ENCODE measurements around the gene MICALL2.

MICALL2 gene

DNA sequence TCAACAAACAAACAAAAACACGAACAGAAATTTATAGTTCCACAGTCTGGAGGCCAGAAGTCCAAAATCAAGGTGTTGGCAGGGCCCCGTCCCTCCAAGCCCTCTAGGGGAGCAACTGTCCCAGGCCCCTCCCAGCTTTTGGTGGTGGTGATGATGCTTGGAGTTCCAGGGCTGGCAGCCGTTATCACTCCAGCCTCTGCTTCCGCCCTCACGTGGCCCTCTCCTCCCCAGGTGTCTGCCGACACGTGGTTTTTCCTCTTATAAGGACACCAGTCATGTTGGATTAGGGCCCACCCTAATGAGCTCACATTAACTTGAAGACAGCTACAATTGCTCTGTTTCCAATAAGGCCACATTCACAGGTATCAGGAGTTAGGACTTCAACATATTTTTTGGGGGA, 49.7 kb downstream of the MICALL2 start:
- TF ChIP-seq, protein P1, sequence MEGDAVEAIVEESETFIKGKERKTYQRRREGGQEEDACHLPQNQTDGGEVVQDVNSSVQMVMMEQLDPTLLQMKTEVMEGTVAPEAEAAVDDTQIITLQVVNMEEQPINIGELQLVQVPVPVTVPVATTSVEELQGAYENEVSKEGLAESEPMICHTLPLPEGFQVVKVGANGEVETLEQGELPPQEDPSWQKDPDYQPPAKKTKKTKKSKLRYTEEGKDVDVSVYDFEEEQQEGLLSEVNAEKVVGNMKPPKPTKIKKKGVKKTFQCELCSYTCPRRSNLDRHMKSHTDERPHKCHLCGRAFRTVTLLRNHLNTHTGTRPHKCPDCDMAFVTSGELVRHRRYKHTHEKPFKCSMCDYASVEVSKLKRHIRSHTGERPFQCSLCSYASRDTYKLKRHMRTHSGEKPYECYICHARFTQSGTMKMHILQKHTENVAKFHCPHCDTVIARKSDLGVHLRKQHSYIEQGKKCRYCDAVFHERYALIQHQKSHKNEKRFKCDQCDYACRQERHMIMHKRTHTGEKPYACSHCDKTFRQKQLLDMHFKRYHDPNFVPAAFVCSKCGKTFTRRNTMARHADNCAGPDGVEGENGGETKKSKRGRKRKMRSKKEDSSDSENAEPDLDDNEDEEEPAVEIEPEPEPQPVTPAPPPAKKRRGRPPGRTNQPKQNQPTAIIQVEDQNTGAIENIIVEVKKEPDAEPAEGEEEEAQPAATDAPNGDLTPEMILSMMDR (IDR thresholded peaks at IDR 0.05; ENCODE audit: low read depth, low read length) = no peak
- H3K4me3 ChIP-seq (replicated peaks in 1 of 2; ENCODE audit: low read depth in 2 of 2, low read length in 2 of 2) = no peak overlapping the region
- no peak for DNase-seq (ENCODE audit: low read depth in 2 of 2)

DNA sequence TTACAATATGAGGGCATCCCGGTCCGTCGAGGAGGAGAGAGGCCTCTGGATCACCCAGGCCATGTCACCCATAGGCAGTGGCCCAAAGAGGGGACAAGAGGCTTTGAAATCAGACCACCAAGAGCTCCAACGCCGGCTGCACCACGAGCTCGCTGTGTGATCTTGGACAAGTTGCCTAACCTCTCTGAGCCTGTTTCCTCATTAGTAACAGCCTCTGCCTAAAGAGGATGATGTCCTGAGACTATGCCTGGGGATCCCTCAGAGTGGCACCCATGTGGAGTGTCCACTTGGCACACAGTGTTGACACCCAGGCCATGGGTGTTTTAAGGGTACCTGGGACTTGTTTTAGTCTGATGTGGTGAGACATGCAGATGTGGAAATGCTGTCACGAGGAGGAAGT, 50.8 kb downstream of the MICALL2 start:
- TF ChIP-seq, protein P1 (IDR thresholded peaks at IDR 0.05; ENCODE audit: low read depth, low read length) = no peak
- no peak for DNase-seq (ENCODE audit: low read depth in 2 of 2)
- H3K4me3 ChIP-seq (replicated peaks in 1 of 2; ENCODE audit: low read depth in 2 of 2, low read length in 2 of 2) = no peak overlapping the region

DNA sequence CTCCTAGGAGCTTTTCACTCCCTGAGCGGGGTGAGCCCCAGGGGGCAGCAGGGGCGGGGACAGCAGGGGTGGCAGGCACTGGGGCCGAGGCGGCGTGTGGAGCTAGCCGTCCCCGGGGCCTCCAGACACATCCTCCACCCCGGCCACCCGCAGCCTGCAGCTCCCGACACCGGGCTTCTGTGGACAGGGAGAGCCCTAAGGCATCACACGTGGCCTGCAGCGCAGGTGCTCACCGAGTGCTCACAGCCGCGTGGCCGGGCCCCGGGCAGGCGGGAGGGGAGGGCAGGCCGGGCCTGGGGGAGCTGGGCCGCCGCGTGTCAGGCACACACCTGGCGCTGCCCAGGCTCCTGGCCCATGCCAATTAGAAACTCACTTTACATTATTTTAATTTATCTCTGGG, 51.4 kb downstream of the MICALL2 start:
- no peak overlapping the region for H3K4me3 ChIP-seq (replicated peaks in 1 of 2; ENCODE audit: low read depth in 2 of 2, low read length in 2 of 2)
- TF ChIP-seq, protein P1 (IDR thresholded peaks at IDR 0.05; ENCODE audit: low read depth, low read length) = no peak
- no peak for DNase-seq (ENCODE audit: low read depth in 2 of 2)

DNA sequence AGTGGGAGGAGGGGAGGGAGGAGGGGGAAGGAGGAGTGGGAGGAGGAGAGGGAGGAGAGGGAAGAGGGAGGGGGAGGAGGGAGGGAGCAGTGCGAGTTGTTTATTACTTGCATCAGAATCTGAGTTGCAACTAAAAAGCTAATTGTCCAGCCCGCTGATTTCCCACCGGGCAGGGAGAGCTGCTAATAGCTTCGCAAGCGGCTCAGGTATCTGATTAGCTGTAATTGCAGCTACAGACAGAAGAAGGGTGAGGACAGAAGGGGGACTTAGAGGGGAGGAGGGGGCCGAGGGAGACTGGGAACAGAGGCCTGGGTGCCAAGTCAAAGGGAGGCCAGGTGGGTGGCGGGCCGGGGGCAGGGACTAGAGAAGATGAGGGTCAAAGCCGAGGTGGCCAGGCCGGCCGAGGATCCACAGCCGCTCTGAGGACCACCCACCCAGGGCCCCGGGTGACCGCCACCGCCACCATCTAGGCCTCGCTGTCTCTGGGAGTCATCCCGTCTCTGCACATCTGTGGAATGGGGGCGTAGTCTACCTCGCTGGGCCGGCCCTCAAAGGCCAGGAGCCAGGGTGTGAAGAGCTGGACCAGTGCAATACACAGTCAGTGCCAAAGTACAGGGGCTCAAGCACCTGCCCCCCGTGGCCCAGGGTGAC, 54.2 kb downstream of the MICALL2 start:
- TF ChIP-seq, protein P1 (IDR thresholded peaks at IDR 0.05; ENCODE audit: low read depth, low read length) = no peak
- DNase-seq (ENCODE audit: low read depth in 2 of 2) = no peak
- H3K4me3 ChIP-seq (replicated peaks in 1 of 2; ENCODE audit: low read depth in 2 of 2, low read length in 2 of 2) = no peak overlapping the region

DNA sequence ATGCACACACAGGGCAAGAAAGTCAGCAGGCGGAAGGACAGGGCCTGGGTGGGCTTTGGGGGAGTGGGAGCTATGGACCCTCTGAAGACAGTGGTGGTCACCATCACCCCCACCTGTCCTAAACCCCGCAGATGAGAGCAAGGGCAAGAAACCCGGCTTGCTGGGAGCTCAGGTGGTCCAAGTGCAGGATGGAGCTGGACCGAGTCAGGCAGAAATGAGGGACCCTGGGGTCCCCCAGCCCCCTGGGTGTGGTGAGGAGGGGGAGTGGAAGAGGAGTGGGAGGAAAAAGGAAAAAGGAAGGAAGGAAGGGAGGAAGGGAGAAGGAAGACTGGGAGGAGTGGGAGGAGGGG, 54.8 kb downstream of the MICALL2 start:
- no peak for DNase-seq (ENCODE audit: low read depth in 2 of 2)
- no peak overlapping the region for H3K4me3 ChIP-seq (replicated peaks in 1 of 2; ENCODE audit: low read depth in 2 of 2, low read length in 2 of 2)
- TF ChIP-seq, protein P1 (IDR thresholded peaks at IDR 0.05; ENCODE audit: low read depth, low read length) = no peak

DNA sequence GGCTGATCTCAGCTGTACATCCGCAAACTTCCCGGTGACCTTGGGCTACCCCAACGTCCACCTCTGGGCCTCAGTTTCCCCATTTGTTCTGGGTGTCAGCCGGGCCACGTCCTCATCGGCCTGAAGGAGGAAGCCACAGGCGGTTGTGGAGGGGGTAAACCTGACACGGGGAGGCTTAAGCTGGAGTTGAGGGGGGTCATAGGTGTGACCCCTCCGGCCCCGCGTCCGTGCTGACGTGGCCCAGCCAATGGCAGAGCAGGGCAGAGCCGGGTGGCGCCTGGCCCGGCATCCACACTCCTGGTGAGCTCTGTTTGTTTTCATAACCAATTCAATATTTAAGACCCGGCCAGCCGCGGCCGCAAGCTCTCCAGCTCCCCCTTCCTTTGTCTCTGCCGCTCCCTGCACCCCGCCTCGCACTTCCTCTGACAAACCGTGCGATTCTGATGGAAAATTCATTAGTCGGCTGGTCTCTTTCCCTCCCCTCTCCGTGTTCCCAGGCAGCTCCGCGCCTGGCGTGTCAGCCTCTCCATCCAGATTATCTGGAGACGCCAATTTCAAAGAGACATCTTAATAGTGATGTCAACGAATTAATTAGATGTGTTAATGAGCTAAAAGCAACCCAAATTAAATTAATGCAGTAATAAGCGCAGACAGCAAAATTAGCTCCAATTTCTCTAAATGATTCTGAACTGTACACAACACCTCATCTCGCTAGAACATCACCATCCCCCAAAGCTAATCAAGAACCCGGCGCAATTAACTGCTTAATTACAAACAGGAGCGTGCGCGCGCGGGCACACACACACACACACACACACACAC, 55.4 kb downstream of the MICALL2 start:
- DNase-seq (ENCODE audit: low read depth in 2 of 2) = peak; percentile 58 to 62
- TF ChIP-seq, protein P1 (IDR thresholded peaks at IDR 0.05; ENCODE audit: low read depth, low read length) = peak; percentile 25
- H3K4me3 ChIP-seq (replicated peaks in 1 of 2; ENCODE audit: low read depth in 2 of 2, low read length in 2 of 2) = no peak overlapping the region

Data from cardiac fibroblast (primary cell).